SK-N-SH treated with all-trans-retinoic acid at 6 μM for 48 hours (cell line): Measurements from ENCODE around the gene PDLIM7.

Experiments used
- CSDC2 ChIP-seq: fragments of 250-450 bp; sonication (Bioruptor Pico); IDR thresholded peaks from 2 replicates; pipeline ENCODE4 v1.5.0; 2020; ENCODE audit warnings: mild to moderate bottlenecking, moderate library complexity
- ESRRG ChIP-seq: fragments of 250-450 bp; sonication (Bioruptor Pico); IDR thresholded peaks from 2 replicates; pipeline ENCODE4 v1.6.1; 2021; ENCODE audit warnings: mild to moderate bottlenecking
- OSR1 ChIP-seq: fragments of 250-450 bp; sonication (Bioruptor Pico); IDR thresholded peaks from 2 replicates; pipeline ENCODE4 v1.8.0; 2022; ENCODE audit warnings: moderate library complexity, mild to moderate bottlenecking, inconsistent platforms
- RARB ChIP-seq: fragments of 250-450 bp; sonication (Bioruptor Pico); IDR thresholded peaks from 2 replicates; pipeline ENCODE4 v1.8.0; 2021; ENCODE audit warnings: mild to moderate bottlenecking, moderate library complexity
- TCF4 ChIP-seq: fragments of 250-450 bp; sonication (Bioruptor Pico); IDR thresholded peaks from 2 replicates; pipeline ENCODE4 v1.8.0; 2021; ENCODE audit warnings: mild to moderate bottlenecking, moderate library complexity, borderline replicate concordance
- ZFP3 ChIP-seq: fragments of 250-450 bp; sonication (Bioruptor Pico); IDR thresholded peaks from 2 replicates; pipeline ENCODE4 v1.5.0; 2020; ENCODE audit warnings: mild to moderate bottlenecking, moderate library complexity
- ZNF565 ChIP-seq: fragments of 450-650 bp; formaldehyde crosslinking; conservative IDR thresholded peaks from 2 replicates; pipeline ENCODE4 v1.5.0; 2020; ENCODE audit warnings: low read depth, mild to moderate bottlenecking, moderate library complexity

- TF ChIP-seq ZFP3 (CRISPR knock-in tag) (no peak), ESRRG (CRISPR knock-in tag) (no peak), OSR1 (CRISPR knock-in tag) (no peak), RARB (CRISPR knock-in tag) (no peak), TCF4 (no peak), ZNF565 (CRISPR knock-in tag) (no peak), CSDC2 (CRISPR knock-in tag) (no peak)
Measured at GRCh38 chr5:177483042-177483441, 14.4 kb downstream of the PDLIM7 start.
